CD1c-positive myeloid dendritic cell (primary cell): ENCODE results near the gene ALG2.

Source experiments
- DNase-seq: peaks from one replicate; pipeline ENCODE4 v3.0.0-alpha.2; 2016; ENCODE audit errors: extremely low spot score

Gene ALG2

DNA sequence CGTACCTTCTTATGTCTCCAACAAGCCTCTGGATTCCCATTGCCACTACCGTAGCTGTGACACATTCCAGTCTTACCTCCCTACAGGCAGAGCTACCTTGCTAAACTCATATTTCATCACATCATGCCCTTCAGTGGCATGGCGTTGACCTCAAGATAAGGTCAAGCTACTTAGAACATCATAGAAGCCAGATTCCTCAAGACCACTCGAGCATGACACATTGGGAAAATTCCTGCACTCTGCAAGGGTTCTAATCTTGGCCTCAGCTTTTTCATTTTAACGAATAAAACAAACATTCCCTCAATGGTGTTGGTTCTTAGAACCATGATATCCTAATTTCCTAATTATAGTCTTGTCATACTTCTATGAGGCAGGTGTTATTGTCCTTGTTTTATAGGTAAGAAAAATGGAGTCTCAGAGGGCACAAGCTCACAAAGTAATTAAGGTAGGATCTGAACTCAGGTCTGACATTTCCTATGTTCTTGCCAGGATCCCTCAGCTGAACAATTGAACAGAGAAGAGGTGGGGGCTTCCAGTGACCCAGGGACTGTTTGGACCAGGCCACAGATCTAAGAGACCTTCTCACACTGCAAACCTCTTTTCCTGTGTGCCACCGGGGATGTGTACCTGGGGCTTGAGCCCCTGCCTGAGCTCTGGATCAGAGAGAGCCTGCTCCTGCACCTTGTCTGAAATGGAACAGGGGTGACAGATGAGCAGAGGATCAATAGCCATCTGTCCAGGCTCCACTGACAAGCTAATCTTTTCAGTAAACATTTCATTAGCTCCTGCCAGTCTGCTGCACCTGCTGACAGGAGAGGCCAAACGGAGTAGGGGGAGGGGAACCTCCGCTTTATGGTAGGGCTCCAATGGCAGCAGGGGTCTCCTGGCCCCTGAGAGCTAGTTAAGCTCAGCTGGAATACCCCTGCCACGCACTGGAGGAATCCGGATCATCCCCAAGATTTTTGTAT, 49.3 kb downstream of the ALG2 start:
- DNase-seq = no peak

DNA sequence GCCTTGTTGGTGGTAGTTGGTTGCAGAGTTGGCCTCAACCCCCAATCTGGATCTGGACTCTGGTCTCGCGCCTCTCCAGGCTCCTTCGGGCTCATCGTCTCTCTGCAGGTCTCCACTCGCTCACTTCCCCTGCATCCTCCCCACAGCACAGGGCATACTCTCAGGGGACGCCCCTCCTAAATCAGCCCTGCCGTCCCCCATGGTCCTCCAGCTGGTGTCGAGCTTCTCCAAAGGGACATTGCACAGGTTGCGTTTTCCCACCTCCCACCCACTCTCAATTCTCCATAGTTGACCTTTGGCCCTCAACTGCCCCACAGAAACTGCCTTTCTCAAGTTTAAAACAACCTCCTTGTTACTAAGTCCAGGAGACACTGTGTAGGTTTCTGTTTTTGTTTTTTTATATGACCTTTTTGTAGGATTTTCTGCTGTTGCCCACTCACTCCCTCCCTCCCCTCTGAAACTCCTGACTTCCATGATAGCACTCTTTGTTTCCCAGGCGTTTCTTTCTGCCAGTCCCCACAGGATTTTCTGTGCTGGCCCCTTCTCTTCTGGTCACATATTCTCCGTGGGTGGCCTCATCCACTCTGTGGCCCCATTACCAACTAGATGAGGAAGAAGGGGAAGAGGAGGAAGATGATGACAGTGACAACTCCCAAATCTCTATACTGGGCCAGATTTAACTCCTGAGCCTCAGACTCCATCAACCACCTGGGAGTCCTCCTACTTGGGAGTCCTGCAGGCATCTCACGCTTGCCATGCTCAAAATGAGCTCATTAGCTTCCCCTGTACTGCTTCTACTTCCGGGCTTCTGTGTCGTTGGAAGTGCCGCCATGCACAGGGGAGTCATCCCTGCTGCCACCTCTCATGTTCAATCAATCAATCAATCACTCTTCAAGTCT, 50.3 kb downstream of the ALG2 start:
- no peak for DNase-seq

- DNase-seq = no peak
Observed at GRCh38 chr9:99169982-99170761, 51.6 kb downstream of the ALG2 start.

DNA sequence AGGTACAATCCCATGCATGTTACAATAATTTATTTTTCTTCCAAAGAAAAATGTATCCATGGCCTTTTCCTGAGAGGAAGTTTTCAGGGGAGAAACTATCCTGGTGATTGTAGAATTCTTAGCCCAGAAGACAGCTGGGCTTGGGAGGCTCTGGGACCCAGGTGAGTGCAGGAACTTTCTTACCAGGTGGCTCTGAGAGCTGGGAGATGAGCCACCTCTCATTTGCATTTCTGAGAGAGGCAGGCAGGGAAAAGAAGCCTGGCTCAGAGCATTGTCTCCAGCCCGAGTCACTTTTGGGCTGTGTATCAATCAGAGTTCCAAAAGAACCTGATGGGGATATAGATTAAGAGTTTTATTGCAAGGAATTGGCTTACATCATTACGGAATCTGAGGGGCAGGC, 52.7 kb downstream of the ALG2 start:
- DNase-seq = no peak

- DNase-seq = no peak
Observed at GRCh38 chr9:99167694-99168093, 54.0 kb downstream of the ALG2 start.

DNA sequence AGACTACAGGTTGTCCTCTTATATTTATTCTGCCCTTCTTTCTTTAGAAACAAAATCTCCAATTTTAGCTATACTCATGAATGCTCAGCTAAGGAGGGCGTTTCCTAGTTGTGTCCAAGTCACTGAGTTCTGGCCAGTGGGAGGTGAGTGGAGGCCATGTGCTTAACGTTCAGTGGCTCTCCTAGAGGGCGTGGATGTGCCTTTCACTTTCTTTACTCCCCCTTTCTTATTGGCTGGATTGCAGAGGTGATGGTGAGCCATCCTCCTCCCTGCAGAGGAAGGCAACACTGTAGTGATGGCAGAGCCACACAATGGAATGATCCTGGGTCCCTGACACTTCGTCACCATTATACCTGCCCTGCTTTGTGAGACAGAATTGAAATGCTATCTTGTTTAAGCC, 54.6 kb downstream of the ALG2 start:
- DNase-seq = no peak
